ENCODE results near the gene ARHGAP45.

The ARHGAP45 gene

DNA sequence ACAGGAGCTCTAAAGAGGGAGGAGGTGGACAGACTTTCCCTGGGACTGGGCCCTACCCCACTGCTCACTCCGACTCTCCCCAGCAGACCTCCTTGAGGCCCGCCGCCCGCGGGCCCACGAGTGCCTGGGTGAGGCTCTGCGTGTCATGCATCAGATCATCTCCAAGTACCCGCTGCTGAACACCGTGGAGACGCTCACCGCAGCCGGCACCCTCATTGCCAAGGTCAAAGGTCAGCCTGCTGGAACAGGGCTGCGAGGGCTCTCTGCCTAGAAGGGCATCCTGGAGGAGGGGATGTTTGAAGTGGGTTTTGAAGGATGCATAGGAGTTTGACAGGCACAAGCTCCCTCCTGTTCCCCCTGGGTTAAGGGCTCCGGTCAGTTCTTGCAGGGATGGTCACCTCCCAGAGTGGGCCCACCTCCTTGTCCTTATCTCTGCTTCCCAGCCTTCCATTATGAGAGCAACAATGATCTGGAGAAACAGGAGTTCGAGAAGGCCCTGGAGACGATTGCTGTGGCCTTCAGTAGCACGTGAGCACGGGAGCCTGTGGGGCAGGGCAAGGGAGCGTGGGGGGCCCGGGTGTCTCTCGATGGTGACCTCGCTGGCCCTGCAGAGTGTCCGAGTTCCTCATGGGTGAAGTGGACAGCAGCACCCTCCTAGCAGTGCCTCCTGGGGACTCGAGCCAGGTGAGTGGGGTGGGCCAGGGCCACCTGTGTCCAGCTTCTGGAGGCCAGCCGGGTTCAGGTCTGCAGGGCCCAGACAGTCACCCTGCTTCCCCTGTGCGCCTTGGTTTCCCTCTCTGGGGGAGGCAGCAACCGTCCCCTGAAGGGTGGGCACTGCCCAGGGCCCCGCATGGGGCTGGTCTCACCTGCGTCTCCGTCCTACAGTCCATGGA lies 6.3 kb downstream of the ARHGAP45 start:
- DNase-seq: no peak

DNA sequence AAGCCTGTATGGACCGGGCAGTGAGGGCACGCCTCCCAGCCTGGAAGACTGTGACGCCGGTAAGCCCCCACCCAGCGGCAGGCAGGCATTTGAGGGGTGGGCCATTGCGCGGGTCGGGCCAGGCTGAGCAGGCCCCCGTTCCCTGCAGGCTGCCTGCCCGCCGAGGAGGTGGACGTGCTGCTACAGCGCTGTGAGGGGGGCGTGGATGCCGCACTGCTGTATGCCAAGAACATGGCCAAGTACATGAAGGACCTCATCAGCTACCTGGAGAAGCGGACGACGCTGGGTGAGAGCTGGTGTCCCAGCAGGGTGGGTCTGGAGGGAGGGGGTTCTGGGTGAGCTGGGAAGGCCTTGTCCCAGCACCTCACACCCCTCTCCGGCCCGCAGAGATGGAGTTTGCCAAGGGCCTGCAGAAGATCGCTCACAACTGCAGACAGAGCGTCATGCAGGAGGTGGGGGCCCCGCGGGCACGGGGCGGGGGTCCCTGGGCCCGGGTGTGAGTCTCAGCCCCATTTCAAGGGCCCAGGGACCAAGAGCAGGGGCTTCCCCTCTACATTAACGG lies 7.1 kb downstream of the ARHGAP45 start:
- no peak for DNase-seq

DNA sequence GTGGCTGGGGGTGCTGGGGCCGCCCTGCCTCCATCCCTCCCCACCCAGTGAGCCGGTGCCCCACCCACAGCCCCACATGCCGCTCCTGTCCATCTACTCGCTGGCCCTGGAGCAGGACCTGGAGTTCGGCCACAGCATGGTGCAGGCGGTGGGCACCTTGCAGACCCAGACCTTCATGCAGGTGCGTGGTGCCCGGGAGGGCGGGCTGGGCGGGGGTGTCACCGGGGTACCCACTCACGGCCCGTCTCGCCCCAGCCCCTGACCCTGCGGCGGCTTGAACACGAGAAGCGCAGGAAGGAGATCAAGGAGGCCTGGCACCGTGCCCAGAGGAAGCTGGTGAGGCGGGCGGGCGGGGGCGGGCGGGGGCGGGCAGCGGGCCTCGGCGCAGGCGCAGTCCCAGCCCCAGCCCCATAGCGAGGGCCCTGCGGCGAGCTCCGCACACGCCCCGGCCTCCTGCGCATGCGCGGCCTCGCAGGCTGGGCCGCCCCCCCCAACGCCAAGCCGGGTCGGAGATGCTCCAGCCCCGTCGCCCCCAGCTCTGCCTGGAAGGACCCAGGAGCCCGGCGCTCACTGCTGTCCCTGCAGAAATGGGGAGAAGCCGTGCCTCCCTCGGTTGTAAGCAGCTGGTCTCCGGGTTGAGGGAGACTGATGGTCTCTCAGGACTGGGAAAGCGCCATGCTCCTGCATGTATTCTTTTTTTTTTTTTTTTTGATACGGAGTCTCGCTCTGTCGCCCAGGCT lies 7.7 kb downstream of the ARHGAP45 start:
- no peak for DNase-seq

DNA sequence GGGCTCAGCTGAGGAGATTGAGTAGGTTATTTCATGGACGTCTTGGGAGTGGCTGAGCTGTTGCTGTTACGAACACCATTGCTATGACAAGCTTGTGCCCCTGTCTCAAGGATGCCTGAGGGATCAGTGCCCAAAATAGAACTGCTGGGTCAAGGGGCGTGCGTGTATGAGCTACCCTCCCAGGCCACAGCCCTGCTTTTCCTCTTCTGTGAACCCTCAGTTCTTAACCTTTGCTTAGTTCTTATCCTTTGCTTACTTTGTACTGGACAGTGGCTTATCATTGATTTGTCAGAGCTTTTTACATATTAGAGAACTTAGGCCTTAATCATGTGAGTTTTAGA lies 9.0 kb downstream of the ARHGAP45 start:
- no peak for DNase-seq

DNA sequence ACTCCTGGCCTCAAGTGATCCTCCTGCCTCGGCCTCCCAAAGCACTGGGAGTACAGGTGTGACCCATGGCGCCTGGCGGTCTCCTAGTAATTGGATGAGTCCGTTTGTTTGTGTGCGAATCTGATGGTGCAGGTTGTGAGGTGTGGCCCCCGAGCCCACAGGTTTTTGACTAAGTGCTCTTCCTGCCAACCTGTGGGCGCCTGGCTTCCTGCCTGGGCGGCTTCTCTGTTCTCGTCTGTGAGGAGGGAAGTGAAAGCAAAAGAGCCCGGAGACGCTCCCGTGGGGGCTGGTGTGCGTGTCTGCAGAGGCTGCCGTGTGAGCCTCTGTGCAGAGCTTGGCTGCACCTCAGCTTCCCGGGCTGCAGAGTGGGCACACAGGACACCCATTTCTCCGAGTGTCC lies 10.0 kb downstream of the ARHGAP45 start:
- no peak for DNase-seq

GRCh38 chr19:1079566-1080111 lies 12.7 kb downstream of the ARHGAP45 start:
- no peak for DNase-seq

GRCh38 chr19:1080360-1081161 lies 13.6 kb downstream of the ARHGAP45 start:
- DNase-seq: no peak

- DNase-seq: no peak
Measured at GRCh38 chr19:1081301-1082164, 14.6 kb downstream of the ARHGAP45 start.

DNA sequence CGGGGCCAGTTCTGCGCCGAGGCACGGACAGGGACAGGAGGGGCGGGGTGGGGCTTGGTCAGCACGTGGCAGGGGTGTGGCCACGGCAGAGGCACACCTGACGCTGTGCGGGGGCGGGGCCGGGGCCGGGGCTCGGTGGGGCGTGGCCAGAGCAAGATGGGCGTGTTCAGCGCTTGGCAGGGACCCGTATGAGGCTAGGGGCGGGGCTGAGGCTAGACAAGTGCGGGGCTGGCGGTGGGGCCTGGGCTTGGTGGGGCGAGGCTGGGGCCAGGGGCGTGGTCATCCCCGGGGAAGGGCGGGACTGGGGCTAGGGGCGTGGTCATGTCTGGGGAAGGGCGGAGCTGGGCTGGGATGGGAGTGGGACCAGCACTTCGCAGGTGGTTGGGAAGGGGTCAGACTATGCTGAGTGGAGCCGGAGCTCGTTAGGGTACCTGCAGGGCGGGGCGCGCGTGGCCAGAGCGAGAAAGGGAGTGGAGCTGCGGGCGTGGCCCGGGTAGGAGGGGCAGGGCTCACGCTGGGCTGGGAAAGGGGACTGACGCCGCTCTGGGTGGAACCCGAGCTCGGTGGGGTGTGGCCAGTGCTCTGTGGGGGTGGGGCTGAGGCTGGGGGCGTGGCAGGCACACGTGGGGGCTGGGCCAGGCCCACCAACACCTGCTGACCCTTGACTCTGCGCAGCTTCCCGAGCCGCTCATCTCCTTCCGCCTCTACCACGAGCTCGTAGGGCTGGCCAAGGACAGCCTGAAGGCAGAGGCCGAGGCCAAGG lies 15.4 kb downstream of the ARHGAP45 start:
- DNase-seq: no peak

DNA sequence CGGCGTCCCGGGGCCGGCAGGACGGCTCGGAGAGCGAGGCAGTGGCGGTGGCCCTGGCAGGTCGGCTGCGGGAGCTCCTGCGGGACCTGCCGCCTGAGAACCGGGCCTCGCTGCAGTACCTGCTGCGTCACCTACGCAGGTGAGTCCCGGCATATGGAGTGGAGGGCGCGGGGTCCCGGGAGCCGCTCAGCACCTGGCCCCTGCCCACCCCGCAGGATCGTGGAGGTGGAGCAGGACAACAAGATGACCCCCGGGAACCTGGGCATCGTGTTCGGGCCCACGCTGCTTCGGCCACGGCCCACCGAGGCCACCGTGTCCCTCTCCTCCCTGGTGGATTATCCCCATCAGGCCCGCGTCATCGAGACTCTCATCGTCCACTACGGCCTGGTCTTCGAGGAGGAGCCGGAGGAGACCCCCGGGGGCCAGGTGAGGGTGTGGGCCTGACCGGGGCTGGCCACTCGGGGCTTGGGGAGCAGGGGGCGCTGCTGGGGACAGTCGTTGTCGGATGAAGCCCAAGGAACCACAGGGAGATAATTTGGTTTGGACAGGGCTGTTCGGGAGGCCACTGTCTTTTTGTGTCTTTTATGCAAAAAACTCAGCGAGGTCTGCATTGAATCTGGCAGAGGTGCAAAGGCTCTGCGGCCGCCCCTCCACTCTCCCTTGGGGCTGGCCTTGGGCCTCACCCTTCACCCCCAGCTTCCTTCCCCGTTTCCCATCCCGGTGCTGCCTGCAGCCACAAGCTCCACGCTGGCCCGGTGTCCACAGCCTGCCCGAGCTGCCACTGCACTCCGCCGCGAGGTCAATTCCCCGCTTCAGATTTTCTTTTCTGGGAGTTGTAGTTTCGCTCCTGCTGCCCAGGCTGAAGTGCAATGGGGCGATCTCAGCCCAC lies 16.2 kb downstream of the ARHGAP45 start:
- DNase-seq: no peak

DNA sequence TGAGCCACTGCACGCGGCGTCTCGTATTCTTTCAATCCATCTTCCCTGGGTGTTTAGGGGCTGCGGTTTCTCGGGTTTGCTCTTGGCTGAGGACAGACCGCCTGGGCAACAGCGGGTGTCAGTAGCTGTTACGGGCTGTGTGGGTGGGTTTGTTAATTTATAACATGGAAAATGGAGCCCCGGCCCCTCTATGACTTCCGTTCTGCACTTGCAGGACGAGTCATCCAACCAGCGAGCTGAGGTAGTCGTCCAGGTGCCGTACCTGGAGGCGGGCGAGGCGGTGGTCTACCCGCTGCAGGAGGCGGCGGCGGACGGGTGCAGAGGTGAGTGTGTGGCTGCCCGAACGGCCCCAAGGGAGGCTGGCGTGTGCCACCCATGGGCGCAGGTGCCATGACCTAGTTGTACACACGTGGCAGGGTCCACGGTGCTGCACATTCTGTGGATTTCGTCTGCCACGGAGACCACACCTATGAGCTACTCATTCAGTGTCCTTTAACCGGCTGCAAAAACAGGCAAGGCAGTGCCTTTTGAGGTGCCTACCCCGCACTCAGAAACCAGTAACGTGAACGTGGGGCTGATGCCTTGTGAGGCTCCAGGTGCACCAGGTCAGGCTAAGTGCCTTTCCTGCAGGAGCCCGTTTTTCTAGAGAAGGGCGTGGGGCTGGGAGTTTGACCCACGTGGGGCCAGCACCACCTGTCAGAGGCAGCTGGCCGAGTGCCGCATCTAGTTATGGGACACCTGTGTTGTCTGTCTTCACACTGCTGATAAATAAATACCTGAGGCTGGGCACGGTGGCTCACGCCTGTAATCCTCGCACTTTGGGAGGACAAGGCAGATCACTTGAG lies 17.3 kb downstream of the ARHGAP45 start:
- DNase-seq: no peak

GRCh38 chr19:1085053-1085658 lies 18.2 kb downstream of the ARHGAP45 start:
- DNase-seq: no peak

DNA sequence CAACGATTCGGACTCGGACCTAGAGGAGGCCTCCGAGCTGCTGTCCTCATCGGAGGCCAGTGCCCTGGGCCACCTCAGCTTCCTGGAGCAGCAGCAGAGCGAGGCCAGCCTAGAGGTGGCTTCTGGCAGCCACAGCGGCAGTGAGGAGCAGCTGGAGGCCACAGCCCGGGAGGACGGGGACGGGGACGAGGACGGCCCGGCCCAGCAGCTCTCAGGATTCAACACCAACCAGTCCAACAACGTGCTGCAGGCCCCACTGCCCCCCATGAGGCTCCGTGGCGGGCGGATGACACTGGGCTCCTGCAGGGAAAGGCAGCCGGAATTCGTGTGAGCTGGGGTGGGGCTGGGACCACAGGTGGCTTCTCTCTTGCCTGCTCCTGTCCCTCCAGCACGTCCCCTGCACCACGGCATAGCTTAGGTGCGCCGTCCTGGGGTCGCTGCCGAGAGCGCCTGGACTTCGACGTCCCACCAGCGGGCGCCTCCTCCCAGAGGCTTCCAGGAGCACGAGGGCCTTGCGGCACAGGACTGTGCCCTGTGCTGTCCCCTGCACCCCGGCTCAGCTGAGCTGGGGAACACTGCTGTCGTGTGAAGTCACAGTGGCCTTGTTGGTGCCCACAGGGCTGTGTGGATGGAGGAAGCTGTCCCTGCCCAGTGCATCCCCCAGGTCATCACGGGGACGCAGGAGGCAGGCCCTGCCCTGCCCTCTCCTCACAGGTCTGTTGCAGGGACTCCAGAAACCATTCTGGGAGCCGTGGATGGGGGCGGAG lies 18.9 kb downstream of the ARHGAP45 start:
- no peak for DNase-seq

DNA sequence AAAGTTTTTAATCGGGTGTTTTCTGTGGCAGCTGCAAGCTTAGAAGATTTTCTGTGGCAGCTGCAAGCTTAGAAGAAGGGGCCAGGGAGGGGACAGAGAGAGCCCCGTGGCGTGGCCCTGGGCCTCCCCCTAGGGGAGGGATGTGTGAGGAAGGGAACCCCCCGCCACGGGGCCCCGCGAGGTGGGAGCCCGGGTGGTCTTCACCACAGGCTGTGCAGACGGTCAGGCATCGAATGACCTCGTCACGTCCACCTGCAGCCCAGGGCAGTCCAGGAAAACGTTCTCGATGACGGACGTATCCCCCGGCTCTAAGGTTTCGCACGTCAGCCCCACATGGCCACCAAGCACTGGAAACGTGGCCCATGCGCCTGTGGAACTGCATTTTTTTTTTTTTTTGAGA lies 19.6 kb downstream of the ARHGAP45 start:
- DNase-seq: no peak

DNA sequence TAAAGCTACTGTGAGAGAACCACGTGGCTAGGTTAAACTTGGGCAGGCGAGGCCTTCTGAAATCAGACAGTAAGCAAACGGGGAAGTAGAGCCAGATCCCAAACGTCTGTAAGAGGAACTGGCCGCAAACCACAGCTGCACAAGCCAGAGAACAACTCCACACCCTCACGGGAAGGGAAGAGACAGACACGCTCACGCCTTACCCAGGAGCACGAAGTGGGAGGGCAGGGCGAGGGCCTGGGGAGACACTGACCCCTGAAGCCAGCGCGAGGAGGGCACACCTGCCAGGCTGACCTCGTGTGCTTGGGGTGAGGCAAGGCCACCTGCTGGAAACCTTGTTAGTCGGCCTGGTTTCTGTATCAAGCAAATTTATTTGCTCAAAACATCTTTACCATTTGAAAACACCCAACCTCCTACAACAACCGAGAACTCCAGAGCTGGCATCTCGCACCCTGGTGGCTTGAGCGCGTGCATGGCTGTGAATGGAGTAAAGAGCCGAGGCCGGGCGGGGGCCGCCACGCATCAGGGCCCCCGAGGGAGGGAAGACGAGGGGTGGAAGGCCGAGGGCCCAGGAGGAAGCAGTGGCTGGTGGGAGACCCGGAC lies 20.9 kb downstream of the ARHGAP45 start:
- no peak for DNase-seq

DNA sequence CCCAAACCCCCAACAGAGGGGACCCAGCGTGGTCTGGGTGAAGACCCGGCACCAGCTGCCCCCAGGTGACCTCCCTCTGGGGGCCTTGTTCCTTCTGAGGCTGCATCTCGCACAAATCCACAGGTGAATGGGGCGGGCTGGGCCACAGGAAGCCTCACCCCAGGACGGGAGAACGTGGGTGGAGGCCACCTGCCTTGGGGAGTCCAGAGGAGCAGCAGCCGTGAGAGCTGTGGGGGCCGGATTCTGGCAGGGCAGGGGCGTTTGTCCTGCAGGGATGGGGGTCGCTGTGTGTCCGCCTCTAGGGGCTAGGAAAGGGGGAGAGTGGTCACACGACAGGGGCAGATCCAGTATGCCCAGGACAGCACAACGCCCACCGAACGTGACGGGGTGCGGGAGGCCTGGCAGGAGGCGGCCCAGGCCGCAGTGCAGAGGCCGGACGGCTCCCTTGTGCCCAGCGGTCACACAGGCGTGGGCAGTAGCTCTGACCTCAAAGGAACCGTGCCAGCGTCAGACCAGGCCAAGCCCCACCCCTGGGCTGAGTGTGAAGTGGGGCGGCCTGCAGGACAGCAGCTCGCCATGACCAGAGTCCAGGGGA lies 21.5 kb downstream of the ARHGAP45 start:
- no peak for DNase-seq

Measured in cortex of kidney (tissue), 1 donor.